Loucy (cell line): ENCODE measurements around the gene CEP131.

Source experiments
- H2AFZ ChIP-seq: fragments of 200-600 bp; sonication (generic); 2 replicates; pipeline ENCODE4 v1.6.0; 2016; ENCODE audit warnings: antibody characterized with exemption, mild to moderate bottlenecking, low read length, moderate library complexity
- H3F3A ChIP-seq: fragments of 200-600 bp; 2 replicates; pipeline ENCODE4 v1.6.0; 2016; ENCODE audit warnings: antibody characterized with exemption, low read depth, mild to moderate bottlenecking
- H3K27me3 ChIP-seq: fragments of 200-600 bp; sonication (generic); 2 replicates; pipeline ENCODE4 v1.6.1; 2014; ENCODE audit warnings: low read length, mild to moderate bottlenecking; ENCODE audit not compliant: insufficient read depth, poor library complexity, severe bottlenecking
- H3K36me3 ChIP-seq: fragments of 200-600 bp; sonication (generic); 2 replicates; pipeline ENCODE4 v1.6.1; 2016; ENCODE audit warnings: low read length; ENCODE audit not compliant: insufficient read depth
- H3K4me1 ChIP-seq: fragments of 200-600 bp; sonication (generic); 2 replicates; pipeline ENCODE4 v1.5.1; 2014; ENCODE audit warnings: low read length, mild to moderate bottlenecking; ENCODE audit not compliant: insufficient read depth, poor library complexity, severe bottlenecking
- H3K4me2 ChIP-seq: fragments of 200-600 bp; sonication (generic); 2 replicates; pipeline ENCODE4 v1.6.0; 2014; ENCODE audit warnings: antibody characterized with exemption, low read length, low read depth, mild to moderate bottlenecking; ENCODE audit not compliant: poor library complexity, severe bottlenecking
- H3K4me3 ChIP-seq: fragments of 200-600 bp; sonication (generic); 2 replicates; pipeline ENCODE4 v1.5.1; 2014; ENCODE audit warnings: low read length, mild to moderate bottlenecking, mixed read lengths; ENCODE audit not compliant: poor library complexity, severe bottlenecking
- H3K79me2 ChIP-seq: fragments of 200-600 bp; sonication (generic); 2 replicates; pipeline ENCODE4 v1.6.1; 2014; ENCODE audit warnings: low read length; ENCODE audit not compliant: insufficient read depth
- H3K9ac ChIP-seq: fragments of 200-600 bp; sonication (generic); 2 replicates; pipeline ENCODE4 v1.6.0; 2014; ENCODE audit warnings: mild to moderate bottlenecking, low read depth, low read length, moderate library complexity; ENCODE audit not compliant: poor library complexity, severe bottlenecking
- H3K9me2 ChIP-seq: fragments of 200-600 bp; sonication (generic); replicated peaks from 2 replicates; pipeline ENCODE4 v1.6.1; 2016; ENCODE audit warnings: low read depth, low read length, mixed read lengths
- H3K9me3 ChIP-seq: fragments of 200-600 bp; sonication (generic); 2 replicates; pipeline ENCODE4 v1.6.1; 2014; ENCODE audit warnings: mild to moderate bottlenecking, antibody characterized with exemption, low read length, low read depth; ENCODE audit not compliant: insufficient read depth
- H4K20me1 ChIP-seq: fragments of 200-600 bp; sonication (generic); 2 replicates; pipeline ENCODE4 v1.6.0; 2014; ENCODE audit warnings: antibody characterized with exemption, low read length, mild to moderate bottlenecking; ENCODE audit not compliant: insufficient read depth, poor library complexity, severe bottlenecking
- CTCF ChIP-seq: fragments of 200-600 bp; sonication (generic); conservative IDR thresholded peaks from 2 replicates; pipeline ENCODE4 v1.5.1; 2014; ENCODE audit warnings: mild to moderate bottlenecking, antibody characterized with exemption, low read length
- EZH2phosphoT487 ChIP-seq: fragments of 200-600 bp; IDR thresholded peaks from 2 replicates; pipeline ENCODE4 v1.6.1; 2018; ENCODE audit warnings: antibody characterized with exemption, mild to moderate bottlenecking, moderate library complexity, borderline replicate concordance

The CEP131 gene

GRCh38 chr17:81234506-81234855 is 11.7 kb upstream of the CEP131 start:
- Histone ChIP-seq H3K4me2 (no peak overlapping the region), H2AFZ (no peak overlapping the region), H3K9me3 (no peaks in the 10 kb centered on the region), H3K27me3 (no peaks in the 10 kb centered on the region), H3K4me3 (no peak overlapping the region), H3K9ac (no peak overlapping the region), H3K4me1 (peaks cover 18% of the 10 kb centered on the region), H3K9me2 (no peaks in the 10 kb centered on the region), H3K79me2 (peaks cover 35% of the 10 kb centered on the region), H3K36me3 (peaks cover 17% of the 10 kb centered on the region; the same call in 1 of the 2 replicates), H3F3A (no peaks in the 10 kb centered on the region), H4K20me1 (peaks cover 6% of the 10 kb centered on the region)
- TF ChIP-seq CTCF = no peak
- no peak for TF ChIP-seq EZH2phosphoT487

DNA sequence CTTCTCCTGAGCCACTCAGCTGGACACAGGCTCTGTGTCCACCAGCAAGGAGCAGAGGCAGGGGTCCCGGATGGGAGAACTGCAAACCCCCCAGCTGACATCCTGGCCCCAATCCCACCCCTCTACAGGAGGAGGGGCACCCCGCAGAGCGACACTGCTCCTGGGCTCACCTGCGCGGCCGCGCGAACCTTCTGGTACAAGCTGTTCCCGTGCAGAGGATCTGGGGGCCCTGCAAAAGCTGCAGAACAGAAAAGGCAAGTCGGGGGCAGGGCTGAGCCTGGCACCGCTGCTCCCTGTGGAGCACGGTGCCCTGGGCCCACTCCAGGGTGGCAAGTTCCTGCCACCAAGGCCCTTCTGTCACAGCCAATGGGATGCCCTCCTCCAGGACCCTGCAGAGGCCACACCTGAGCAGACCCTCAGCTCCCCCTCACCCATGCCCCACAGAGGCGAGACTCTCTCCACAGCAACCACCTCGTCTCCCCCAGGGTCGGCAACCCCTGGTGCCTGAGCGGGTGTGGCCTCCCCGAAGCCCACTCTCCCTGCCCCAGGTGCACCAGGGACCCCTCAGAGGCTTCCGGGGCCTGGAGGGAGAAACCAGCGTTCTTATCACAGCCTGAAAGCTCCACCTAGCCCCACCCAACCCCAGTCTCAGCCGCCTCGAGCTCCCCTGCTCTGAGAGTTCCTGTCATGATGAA is 11.2 kb upstream of the CEP131 start:
- no peak for TF ChIP-seq CTCF
- no peak for TF ChIP-seq EZH2phosphoT487
- H3K9me3 ChIP-seq = no peaks in the 10 kb centered on the region
- no peaks in the 10 kb centered on the region for H3F3A ChIP-seq
- no peak overlapping the region for H2AFZ ChIP-seq
- peaks cover 6% of the 10 kb centered on the region for H4K20me1 ChIP-seq
- no peak overlapping the region for H3K4me3 ChIP-seq
- no peaks in the 10 kb centered on the region for H3K27me3 ChIP-seq
- H3K4me2 ChIP-seq = no peak overlapping the region
- peaks cover 34% of the 10 kb centered on the region for H3K79me2 ChIP-seq
- no peaks in the 10 kb centered on the region for H3K9me2 ChIP-seq
- H3K9ac ChIP-seq = no peak overlapping the region
- peaks cover 17% of the 10 kb centered on the region; the same call in 1 of the 2 replicates for H3K36me3 ChIP-seq
- peaks cover 18% of the 10 kb centered on the region for H3K4me1 ChIP-seq

DNA sequence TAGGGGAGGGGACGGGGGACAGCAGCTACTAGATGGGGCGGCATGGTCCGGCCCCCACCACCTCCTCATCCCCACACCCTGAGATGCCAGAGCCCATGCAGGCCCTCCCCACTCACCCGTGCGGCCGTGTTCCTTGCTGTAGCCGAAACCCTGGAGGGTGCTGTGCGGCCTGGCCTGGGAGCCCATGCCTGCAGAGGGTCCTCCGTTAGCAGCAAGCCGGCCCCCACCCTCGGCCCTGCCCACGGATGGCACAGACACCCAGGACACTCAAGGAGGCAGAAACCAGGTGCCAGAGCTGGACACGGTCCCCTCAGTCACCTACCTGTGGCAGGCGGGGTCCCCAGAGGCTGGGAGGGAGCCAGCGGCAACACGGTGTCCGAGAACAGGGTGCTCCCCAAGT is 10.6 kb upstream of the CEP131 start:
- no peak overlapping the region for H3K4me2 ChIP-seq
- no peak overlapping the region for H3K4me3 ChIP-seq
- H2AFZ ChIP-seq = no peak overlapping the region
- H3K27me3 ChIP-seq = no peaks in the 10 kb centered on the region
- no peak overlapping the region for H3K9ac ChIP-seq
- no peaks in the 10 kb centered on the region for H3K9me3 ChIP-seq
- no peaks in the 10 kb centered on the region for H3K9me2 ChIP-seq
- H3K36me3 ChIP-seq = peaks cover 17% of the 10 kb centered on the region; the same call in 1 of the 2 replicates
- no peaks in the 10 kb centered on the region; the same call in 1 of the 2 replicates for H3F3A ChIP-seq
- TF ChIP-seq CTCF (no peak), EZH2phosphoT487 (no peak)
- peaks cover 18% of the 10 kb centered on the region for H3K4me1 ChIP-seq
- peaks cover 6% of the 10 kb centered on the region for H4K20me1 ChIP-seq
- peaks cover 29% of the 10 kb centered on the region for H3K79me2 ChIP-seq
